ENCODE results near the gene ALDH18A1. TPM values are rescaled to one million over a fixed set of nuclear protein-coding genes. Genes with fewer than 3 reads are reported as not detected.

Gene ALDH18A1
- polyA plus RNA-seq, 1 experiment: 125 TPM

DNA sequence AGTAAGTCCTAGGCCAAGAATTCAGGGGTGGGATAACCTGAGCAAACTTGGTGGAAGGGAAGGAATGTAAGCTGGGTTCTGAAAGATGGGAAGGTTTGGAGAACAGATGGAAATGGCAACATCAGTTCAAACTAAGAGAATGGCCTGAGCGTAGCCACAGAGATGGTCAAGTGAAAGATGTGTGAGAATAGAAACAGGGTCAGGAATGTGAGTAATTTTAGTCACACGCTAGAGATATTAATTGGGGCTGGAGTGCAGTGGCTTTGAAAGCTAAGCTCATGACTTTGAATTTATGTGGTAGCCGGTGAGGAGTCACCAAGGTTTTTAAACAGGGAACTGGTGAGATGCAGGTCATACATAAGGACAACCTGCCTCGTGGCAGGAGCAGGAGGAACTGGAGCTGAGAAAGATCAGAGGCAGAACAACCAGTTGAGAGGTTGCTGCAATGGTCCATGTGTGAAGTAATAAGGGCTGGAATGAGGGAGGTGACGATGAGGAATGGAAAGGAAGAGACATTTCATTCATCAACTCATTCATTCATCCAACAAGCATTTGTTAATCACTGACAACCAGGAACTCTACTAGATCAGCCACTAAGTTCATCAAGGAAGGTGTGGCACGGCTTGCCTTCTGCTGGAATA, 82.4 kb downstream of the ALDH18A1 start:
- H3K9me3 ChIP-seq (ENCODE audit: control insufficient read depth, insufficient read depth, low read length): no peaks in the 10 kb centered on the region
- CTCF ChIA-PET: interaction anchor here (1.2 kb wide), 1 partner anchor 129 kb away, joined by 3 read pairs; no protein-coding TSS in a partner anchor
- TF ChIP-seq, protein P1, sequence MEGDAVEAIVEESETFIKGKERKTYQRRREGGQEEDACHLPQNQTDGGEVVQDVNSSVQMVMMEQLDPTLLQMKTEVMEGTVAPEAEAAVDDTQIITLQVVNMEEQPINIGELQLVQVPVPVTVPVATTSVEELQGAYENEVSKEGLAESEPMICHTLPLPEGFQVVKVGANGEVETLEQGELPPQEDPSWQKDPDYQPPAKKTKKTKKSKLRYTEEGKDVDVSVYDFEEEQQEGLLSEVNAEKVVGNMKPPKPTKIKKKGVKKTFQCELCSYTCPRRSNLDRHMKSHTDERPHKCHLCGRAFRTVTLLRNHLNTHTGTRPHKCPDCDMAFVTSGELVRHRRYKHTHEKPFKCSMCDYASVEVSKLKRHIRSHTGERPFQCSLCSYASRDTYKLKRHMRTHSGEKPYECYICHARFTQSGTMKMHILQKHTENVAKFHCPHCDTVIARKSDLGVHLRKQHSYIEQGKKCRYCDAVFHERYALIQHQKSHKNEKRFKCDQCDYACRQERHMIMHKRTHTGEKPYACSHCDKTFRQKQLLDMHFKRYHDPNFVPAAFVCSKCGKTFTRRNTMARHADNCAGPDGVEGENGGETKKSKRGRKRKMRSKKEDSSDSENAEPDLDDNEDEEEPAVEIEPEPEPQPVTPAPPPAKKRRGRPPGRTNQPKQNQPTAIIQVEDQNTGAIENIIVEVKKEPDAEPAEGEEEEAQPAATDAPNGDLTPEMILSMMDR (IDR thresholded peaks at IDR 0.05; ENCODE audit: low read depth, low read length): no peak
- POLR2A ChIA-PET: no interaction called here
- no peak overlapping the region for H3K27ac ChIP-seq (ENCODE audit: low read depth, low read length)
- no peak overlapping the region for H3K4me3 ChIP-seq (ENCODE audit: low read depth, low read length)
- peaks cover 9% of the 10 kb centered on the region for H3K27me3 ChIP-seq (ENCODE audit: control insufficient read depth, insufficient read depth, low read length)
- no peak for DNase-seq (ENCODE audit: low read depth, low spot score)

DNA sequence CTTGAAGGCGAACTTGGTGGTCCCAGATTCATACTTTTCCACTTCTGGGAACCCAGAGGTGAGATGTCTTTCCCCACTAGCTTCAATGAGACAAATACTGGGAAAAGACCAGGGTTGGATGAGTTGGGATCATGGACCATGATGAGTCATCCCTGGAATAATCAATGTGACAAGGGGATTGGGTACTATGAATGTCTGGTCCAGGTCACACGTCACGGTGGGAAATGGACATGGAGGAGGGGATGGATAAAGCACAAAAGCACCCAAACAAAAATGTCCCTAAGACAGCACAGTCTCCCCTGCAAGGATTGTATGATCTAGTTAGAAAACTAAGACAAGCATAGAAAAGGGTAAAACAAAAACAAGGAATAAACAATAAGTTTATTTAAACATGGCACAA, 83.0 kb downstream of the ALDH18A1 start:
- ChIA-PET POLR2A (no interaction called here), CTCF (no interaction called here)
- H3K9me3 ChIP-seq (ENCODE audit: control insufficient read depth, insufficient read depth, low read length): no peaks in the 10 kb centered on the region
- H3K27ac ChIP-seq (ENCODE audit: low read depth, low read length): no peak overlapping the region
- H3K4me3 ChIP-seq (ENCODE audit: low read depth, low read length): no peak overlapping the region
- H3K27me3 ChIP-seq (ENCODE audit: control insufficient read depth, insufficient read depth, low read length): peaks cover 9% of the 10 kb centered on the region
- TF ChIP-seq, protein P1 (IDR thresholded peaks at IDR 0.05; ENCODE audit: low read depth, low read length): no peak
- no peak for DNase-seq (ENCODE audit: low read depth, low spot score)

DNA sequence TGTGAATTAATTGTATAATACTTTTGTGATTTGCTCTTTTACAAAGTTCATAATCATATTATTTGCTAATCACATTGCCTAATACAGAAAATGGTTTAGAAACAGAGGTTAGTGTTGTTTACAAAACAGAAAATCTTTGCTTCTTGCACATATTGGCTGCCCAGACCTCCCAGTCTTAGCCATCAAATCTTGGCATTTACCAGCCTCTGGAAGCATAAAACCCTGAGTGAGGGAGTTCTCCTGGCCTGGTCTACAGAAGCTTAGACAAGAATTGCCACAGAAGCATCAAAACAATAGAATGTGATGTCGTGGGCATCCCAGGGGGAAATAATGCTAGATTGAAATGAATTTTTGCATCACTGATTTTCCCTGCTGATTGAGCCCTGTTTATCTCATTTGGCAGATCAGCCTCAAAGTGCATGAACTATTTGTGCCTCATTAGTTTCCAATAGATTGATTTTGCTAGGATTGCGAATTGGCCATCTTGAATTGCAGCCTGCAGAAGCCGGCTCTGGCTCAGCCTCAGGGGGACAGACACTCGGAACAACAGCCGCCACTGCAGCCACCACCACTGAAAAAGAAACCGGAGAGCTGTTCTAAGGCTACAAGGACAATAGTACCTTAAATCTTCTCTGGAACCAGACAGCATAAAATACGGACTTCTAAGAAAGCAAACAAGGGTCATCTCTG, 84.2 kb downstream of the ALDH18A1 start:
- DNase-seq (ENCODE audit: low read depth, low spot score): no peak
- Histone ChIP-seq H3K9me3 (ENCODE audit: control insufficient read depth, insufficient read depth, low read length) (no peaks in the 10 kb centered on the region), H3K27ac (ENCODE audit: low read depth, low read length) (no peak overlapping the region), H3K27me3 (ENCODE audit: control insufficient read depth, insufficient read depth, low read length) (peaks cover 9% of the 10 kb centered on the region), H3K4me3 (ENCODE audit: low read depth, low read length) (no peak overlapping the region)
- CTCF ChIA-PET: no interaction called here
- TF ChIP-seq, protein P1 (IDR thresholded peaks at IDR 0.05; ENCODE audit: low read depth, low read length): no peak
- POLR2A ChIA-PET: no interaction called here

DNA sequence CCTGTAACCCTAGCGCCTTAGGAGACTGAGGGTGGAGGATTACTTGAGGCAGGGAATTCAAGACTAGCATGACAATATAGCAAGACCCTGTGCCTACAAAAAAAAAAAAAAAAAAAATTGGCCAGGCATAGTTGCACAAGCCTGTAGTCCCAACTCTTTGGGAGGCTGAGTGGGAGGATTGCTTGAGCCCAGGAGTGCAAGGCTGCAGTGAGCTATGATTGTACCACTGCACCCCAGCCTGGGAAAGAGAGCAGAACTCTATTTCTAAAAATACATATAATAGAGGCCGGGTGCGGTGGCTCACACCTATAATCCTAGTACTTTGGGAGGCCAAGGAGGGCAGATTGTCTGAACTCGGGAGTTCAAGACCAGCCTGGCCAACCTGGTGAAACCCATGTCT, 85.1 kb downstream of the ALDH18A1 start:
- no peak for DNase-seq (ENCODE audit: low read depth, low spot score)
- H3K9me3 ChIP-seq (ENCODE audit: control insufficient read depth, insufficient read depth, low read length): no peaks in the 10 kb centered on the region
- POLR2A ChIA-PET: no interaction called here
- CTCF ChIA-PET: no interaction called here
- no peak overlapping the region for H3K27ac ChIP-seq (ENCODE audit: low read depth, low read length)
- TF ChIP-seq, protein P1 (IDR thresholded peaks at IDR 0.05; ENCODE audit: low read depth, low read length): no peak
- H3K4me3 ChIP-seq (ENCODE audit: low read depth, low read length): no peak overlapping the region
- H3K27me3 ChIP-seq (ENCODE audit: control insufficient read depth, insufficient read depth, low read length): peaks cover 9% of the 10 kb centered on the region

DNA sequence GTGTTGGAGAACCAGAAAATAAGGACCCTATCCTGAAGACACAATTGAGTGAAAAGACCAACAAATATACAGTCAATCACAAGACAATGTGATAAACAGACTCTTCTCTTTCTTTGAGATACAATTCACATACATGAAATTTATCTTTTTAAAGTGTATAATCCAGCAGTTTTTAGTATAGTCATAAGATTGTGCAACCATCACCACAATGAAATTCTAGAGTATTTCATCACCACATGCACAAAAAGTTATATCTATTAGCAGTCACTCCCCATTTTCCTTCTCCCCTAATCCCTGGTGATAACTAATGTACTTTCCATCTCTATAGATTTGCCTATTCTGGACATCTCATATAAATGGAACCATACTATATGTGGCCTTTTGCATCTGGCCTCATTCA, 87.1 kb downstream of the ALDH18A1 start:
- no peak overlapping the region for H3K4me3 ChIP-seq (ENCODE audit: low read depth, low read length)
- H3K27me3 ChIP-seq (ENCODE audit: control insufficient read depth, insufficient read depth, low read length): peaks cover 11% of the 10 kb centered on the region
- ChIA-PET POLR2A (no interaction called here), CTCF (no interaction called here)
- H3K27ac ChIP-seq (ENCODE audit: low read depth, low read length): no peak overlapping the region
- no peak for DNase-seq (ENCODE audit: low read depth, low spot score)
- H3K9me3 ChIP-seq (ENCODE audit: control insufficient read depth, insufficient read depth, low read length): no peaks in the 10 kb centered on the region
- TF ChIP-seq, protein P1 (IDR thresholded peaks at IDR 0.05; ENCODE audit: low read depth, low read length): no peak

Data from AG04450 (cell line).